HG03571 (cell line): ENCODE data around the gene ESRRB.

Experiments
- ATAC-seq: cut with Tn5 transposase; IDR thresholded peaks from one replicate; pipeline ENCODE4 v1.9.1; 2021; ENCODE audit not compliant: unreplicated experiment

Gene ESRRB

DNA sequence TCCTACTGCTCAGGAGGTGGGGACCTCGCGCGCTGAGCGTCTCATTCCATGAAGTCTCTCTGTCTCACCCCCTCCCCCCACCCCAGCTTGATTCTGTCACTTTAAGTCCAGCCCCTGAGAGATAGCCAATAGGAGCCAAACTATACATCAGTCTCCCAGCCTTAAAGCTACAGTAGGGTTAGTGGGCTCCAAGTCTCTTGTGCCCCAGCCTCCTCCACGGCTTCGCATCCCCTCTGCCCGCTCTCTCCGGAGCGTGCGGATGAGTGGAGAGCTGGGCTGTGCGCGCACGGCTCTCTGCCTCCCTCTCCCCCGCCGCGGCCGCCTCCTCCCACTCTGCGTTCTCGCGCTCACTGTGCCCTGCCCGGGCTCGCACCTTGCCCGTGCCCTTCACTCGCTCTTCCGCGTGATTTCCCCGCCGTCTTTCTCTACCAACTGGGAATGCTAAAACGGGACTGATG lies at the start of gene ESRRB:
Gene ESRRB, plus strand, starts transcription at position 191 of the 458 bp plus-strand sequence. Its CDS starts 265 bp downstream, at position 456.
- no peak for ATAC-seq

GRCh38 chr14:76326918-76327689 lies 48.8 kb upstream of the ESRRB start:
- ATAC-seq = no peak

GRCh38 chr14:76328457-76329137 lies 47.3 kb upstream of the ESRRB start:
- no peak for ATAC-seq

DNA sequence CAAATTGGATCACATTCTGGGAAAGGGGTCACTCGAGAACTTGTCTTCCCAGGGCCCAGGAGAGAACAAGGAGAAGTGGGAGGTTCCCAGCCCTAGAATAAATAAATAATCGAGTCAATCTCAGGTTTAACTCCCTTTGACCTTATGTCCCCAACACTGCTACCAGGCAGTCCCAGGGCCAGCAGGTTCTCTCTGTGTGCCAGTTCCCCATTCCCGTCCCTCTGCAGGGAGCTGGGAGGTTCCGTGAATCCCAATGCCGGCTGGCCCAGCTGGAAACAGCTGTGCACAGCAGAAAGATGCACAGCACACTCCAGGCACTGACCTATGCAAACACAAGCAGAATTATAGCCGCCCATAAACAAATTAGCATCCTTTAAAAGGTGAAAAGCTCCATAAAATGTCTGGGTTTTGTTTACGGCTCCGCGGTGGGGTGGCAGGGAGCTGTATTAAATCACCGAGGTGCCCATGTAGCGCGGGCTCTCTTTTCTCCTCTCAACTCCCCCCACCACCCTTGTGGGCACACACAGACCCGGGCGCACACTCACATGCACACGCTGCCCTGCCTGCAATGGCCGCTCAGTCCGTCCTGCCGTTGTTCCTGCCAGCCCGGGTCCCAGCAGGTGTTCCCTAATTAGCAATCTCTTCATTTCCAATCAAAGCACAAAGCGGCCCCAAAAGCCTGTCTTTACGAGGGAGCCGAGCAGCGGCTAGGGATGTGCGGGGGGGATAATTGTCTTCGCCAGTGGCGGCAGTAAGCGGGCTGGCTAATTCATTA lies 46.6 kb upstream of the ESRRB start:
- ATAC-seq = no peak

DNA sequence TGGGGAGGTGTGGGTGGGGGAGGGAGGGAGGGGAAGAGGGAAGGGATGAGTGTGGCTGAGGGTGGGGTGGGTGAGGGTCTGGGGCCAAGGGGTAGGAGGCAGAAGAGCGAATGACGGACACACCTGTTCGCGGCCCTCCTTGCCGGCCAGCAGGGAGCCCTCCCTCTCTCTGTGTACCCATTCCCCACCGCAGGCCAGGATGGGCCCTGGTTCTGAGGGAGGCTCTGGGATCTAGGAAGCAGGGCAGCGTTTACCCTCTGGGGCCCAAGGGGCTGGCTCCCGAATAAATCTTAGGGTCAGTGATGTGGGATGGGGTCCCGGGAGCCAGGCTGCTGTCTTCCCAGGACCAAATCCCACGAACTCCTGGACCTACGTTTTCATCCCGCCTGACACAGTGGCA lies 46.0 kb upstream of the ESRRB start:
- no peak for ATAC-seq

DNA sequence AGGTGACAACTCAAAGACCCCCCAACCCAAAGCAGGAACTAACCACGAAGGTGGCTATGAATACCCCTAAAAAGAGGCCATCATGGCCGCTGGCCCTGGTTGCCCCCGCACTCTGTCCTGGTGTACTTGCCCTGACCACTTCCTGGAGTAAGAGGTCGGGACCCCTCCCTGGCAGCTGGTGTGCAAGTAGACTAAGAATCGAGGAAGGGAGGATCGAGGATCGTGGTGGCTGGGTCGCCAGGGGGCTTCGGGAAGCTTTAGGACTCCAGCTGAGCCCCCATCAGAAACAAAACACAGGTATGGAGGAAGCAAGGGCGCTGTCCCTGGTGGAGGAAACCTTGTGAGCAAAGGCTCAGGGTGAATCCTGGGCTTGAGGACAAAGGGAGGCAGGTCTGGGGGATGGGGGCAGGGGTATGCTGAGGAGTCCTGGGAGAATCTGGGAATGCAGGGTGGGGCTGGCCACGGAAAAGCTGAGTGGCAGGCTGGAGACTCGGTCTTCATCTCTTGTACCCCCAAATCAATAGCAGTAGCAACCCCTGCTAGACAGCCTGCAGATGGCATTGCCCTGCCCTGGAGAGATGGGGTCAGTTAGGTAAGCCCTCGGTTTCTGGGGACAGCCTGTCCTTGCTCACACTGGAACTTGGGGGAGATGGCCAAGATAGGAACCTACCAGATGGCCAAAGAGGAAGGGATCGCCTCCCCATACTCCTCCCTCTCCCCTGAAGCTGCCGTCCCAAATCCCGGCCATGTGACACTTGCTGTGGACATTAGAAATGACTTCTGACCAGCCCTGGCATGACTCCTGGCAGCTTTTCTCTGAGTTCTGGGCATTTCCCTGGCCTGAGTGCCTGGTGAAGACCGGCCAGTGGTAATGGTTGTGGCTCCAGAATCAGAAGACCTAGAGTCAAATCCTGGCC lies 45.3 kb upstream of the ESRRB start:
- no peak for ATAC-seq

GRCh38 chr14:76331328-76332011 lies 44.5 kb upstream of the ESRRB start:
- no peak for ATAC-seq

GRCh38 chr14:76333664-76334063 lies 42.3 kb upstream of the ESRRB start:
- ATAC-seq = no peak

GRCh38 chr14:76334316-76334715 lies 41.6 kb upstream of the ESRRB start:
- ATAC-seq = no peak

DNA sequence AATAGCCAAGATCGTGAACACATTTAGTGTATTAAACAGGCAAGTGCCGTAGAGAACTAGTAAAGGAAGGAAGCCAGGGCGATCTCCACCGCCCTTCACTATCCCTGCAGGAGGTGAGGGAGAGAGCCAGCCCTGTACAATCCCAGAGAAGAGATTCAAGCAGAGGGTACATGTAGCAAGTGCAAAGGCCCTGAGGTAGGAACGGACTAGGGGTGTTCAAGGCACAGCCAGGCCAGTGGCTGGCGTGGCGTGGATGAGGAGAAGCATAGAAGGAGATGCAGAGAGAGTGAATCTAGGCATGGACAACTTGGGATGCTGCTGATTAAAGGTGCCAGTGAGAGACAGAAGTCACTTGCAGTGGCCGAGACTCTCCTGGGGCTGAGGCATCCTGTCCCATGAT lies 39.1 kb upstream of the ESRRB start:
- ATAC-seq = no peak

- ATAC-seq = no peak
Observed at GRCh38 chr14:76337635-76338545, 38.0 kb upstream of the ESRRB start.

DNA sequence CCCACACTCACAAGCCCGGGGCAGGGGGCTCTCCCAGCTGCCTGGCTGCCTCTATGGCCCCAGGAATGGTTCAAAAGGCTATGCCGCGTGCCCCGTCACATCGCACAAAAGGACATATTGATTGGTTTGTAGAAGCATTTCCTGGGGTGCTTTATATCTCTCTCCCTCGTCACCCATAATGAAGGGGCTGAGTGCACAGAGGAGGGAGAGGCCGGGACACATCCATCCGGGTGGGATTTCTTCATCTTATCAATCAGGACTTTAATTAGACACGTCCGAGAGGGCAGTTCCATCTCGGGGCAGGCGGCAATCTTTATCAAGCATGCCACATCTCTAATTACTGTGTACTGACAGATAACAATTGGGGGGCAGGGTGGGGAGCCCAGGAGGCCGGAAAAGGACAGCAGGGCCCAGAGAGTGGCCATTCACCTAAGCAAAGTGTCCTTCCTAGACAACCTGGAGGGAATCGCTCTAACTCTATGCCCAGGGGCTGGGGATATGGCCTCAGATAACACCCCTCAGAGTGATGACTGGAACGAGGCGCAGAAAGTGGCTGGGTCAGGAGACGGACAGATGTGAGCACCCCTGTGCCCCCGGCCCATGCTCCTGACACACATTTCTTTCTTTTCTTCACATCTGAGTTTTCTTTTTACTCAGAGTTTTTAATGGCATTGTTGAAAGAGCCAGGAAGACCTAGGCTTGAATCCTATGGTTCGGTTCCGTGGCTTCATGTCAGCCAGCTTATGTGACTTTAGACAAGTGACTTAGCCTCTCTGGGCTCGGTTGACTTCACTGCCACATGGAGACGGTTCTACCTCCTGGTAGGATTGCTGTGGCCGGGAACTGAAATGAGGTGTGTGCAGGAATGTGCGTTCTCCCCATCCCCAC lies 36.0 kb upstream of the ESRRB start:
- no peak for ATAC-seq

- no peak for ATAC-seq
Observed at GRCh38 chr14:76343386-76343785, 32.6 kb upstream of the ESRRB start.

DNA sequence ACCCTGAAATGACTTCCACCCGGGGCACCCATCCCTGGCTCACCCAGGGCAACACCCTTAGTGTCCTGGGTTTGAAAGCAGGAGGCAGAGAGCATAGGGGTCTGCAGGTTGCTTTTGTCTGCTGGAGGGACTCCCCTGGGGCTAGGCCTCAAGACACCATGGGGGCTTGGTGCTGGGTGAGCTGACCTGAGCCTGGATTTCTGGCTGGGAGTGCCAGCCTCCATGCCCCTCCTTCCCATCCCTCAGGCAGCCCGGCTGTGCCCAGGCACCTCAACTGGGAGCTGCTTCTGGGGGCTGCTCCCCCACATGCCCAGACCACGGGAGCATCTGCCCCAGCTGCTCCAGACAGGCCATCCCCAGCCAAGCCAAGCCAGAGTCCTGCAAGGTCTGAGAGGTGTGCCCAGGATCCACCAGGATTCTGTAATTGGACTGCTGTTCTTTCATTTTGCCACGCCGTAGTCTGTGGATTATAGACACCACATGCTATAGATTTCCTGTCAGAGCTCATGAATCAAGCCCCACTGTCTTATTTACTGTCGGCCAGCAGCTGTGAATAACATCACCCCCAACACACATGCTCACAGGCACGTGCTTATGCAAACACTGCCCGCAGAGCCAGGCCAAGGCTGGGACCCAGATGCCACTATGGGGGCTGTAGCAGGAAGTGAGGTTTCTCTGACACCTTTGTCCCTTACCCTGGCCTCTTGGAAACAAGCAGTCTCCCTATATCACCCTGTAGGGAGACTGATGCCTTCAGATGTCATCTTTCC lies 29.4 kb upstream of the ESRRB start:
- ATAC-seq = no peak

GRCh38 chr14:76348898-76349297 lies 27.0 kb upstream of the ESRRB start:
- ATAC-seq = no peak

GRCh38 chr14:76349993-76350392 lies 25.9 kb upstream of the ESRRB start:
- no peak for ATAC-seq

DNA sequence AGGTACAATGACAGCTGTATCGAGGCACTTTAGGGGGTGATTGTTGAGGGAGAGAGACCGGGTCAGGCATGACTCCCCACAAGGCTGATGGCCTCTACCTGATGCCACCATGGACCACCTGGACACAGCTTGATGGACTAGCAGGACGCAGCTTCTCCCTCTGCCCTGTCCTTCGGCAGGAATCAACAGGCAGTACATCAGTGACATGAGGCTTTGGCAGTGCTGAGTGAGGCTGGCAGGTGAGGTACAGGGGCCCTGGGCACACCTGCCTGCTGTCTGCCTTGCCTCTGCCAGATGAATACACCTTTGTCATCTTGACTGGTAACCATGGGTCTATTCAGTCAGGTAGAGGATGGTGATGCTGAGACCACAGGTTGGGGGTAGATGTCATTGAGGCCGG lies 25.3 kb upstream of the ESRRB start:
- ATAC-seq = no peak
